KMS-11 (cell line): ENCODE results near the gene HAAO.
A peak's percentile ranks its signal among the peaks of the same experiment; 100 is the strongest.

Experiments used
- H2AFZ ChIP-seq: fragments of 200-600 bp; sonication (generic); 2 replicates; pipeline ENCODE4 v1.6.1; 2016; ENCODE audit warnings: antibody characterized with exemption, mixed run types, low read depth
- H3K27ac ChIP-seq: fragments of 200-600 bp; sonication (generic); 2 replicates; pipeline ENCODE4 v1.6.1; 2016; ENCODE audit warnings: mild to moderate bottlenecking, mixed run types
- H3K27me3 ChIP-seq: fragments of 200-600 bp; sonication (generic); 2 replicates; pipeline ENCODE4 v1.6.1; 2017; ENCODE audit warnings: mild to moderate bottlenecking, low read depth, mixed run types, moderate library complexity; ENCODE audit not compliant: insufficient read depth
- H3K36me3 ChIP-seq: fragments of 200-600 bp; sonication (generic); 2 replicates; pipeline ENCODE4 v1.6.1; 2017; ENCODE audit warnings: mild to moderate bottlenecking, mixed run types; ENCODE audit not compliant: insufficient read depth
- H3K4me1 ChIP-seq: fragments of 200-600 bp; sonication (generic); 2 replicates; pipeline ENCODE4 v1.6.1; 2016; ENCODE audit warnings: mild to moderate bottlenecking, low read depth, mixed run types; ENCODE audit not compliant: poor library complexity, severe bottlenecking
- H3K4me2 ChIP-seq: fragments of 200-600 bp; sonication (generic); 2 replicates; pipeline ENCODE4 v1.7.0; 2016; ENCODE audit warnings: mild to moderate bottlenecking, mixed run types
- H3K4me3 ChIP-seq: fragments of 200-600 bp; sonication (generic); IDR thresholded peaks from 2 replicates; pipeline ENCODE4 v1.6.1; 2017; ENCODE audit warnings: low read depth, low read length, mixed read lengths; ENCODE audit not compliant: insufficient read depth
- H3K79me2 ChIP-seq: fragments of 200-600 bp; sonication (generic); 2 replicates; pipeline ENCODE4 v1.6.1; 2016; ENCODE audit warnings: low read depth, mixed run types; ENCODE audit not compliant: insufficient read depth
- H3K9ac ChIP-seq: fragments of 200-600 bp; sonication (generic); 2 replicates; pipeline ENCODE4 v1.6.1; 2016; ENCODE audit warnings: mild to moderate bottlenecking, mixed run types
- H4K20me1 ChIP-seq: fragments of 200-600 bp; sonication (generic); 2 replicates; pipeline ENCODE4 v1.6.1; 2016; ENCODE audit warnings: mild to moderate bottlenecking, mixed run types; ENCODE audit not compliant: insufficient read depth
- TF ChIP-seq, protein P1 (sequence below): fragments of 200-600 bp; sonication (generic); conservative IDR thresholded peaks from 2 replicates; pipeline ENCODE4 v1.6.1; 2017; ENCODE audit warnings: low read depth, mild to moderate bottlenecking, antibody characterized with exemption, low read length, moderate library complexity, mixed read lengths

HAAO gene

DNA sequence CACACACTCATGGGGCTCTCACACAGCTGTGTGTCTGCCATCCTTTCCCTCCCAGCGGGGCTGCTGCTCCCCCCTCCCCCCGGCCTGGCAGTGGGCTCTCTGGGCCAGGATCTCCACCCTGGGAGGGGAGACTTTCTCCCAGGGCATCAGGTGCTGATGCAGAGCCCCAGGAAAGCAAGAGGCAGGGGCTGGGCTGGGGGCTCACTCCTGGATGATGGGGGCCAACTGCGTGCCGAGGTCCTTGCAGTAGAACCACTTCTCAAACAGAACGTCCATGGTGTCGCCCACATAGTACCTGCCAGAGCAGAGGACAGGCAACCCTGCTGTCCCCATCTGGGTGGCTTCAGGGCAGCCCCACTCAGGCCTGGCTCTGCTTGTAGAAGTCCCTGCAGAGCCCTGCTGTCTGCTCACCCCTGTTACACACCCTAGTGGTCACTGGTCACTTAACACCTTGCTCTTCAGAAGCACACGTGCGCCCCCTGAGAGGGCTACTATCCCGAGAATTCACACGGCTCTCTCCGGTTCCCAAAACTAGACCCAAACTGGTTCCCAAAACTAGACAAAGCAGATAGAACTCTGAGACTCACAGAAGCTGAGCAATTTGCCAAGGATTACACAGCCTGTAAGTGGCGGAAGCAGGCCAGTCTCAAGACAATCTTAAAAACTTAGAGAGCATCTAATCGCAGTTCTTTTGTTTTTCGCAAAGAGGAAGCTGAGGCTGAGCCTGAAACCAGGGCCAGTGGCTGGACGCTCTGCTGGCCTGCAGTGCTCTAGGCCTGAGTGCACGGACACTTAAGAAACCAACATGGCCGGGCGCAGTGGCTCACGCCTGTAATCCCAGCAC lies 21.9 kb downstream of the HAAO start:
- peaks cover 9% of the 10 kb centered on the region for H3K4me1 ChIP-seq
- H4K20me1 ChIP-seq: no peaks in the 10 kb centered on the region
- H3K9ac ChIP-seq: no peak overlapping the region
- no peak overlapping the region for H2AFZ ChIP-seq
- TF ChIP-seq, protein P1, sequence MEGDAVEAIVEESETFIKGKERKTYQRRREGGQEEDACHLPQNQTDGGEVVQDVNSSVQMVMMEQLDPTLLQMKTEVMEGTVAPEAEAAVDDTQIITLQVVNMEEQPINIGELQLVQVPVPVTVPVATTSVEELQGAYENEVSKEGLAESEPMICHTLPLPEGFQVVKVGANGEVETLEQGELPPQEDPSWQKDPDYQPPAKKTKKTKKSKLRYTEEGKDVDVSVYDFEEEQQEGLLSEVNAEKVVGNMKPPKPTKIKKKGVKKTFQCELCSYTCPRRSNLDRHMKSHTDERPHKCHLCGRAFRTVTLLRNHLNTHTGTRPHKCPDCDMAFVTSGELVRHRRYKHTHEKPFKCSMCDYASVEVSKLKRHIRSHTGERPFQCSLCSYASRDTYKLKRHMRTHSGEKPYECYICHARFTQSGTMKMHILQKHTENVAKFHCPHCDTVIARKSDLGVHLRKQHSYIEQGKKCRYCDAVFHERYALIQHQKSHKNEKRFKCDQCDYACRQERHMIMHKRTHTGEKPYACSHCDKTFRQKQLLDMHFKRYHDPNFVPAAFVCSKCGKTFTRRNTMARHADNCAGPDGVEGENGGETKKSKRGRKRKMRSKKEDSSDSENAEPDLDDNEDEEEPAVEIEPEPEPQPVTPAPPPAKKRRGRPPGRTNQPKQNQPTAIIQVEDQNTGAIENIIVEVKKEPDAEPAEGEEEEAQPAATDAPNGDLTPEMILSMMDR: peak; percentile 49
- H3K36me3 ChIP-seq: no peaks in the 10 kb centered on the region
- no peaks in the 10 kb centered on the region for H3K79me2 ChIP-seq
- no peak overlapping the region for H3K27ac ChIP-seq
- H3K4me3 ChIP-seq: no peak overlapping the region
- no peak overlapping the region for H3K4me2 ChIP-seq
- no peaks in the 10 kb centered on the region for H3K27me3 ChIP-seq

DNA sequence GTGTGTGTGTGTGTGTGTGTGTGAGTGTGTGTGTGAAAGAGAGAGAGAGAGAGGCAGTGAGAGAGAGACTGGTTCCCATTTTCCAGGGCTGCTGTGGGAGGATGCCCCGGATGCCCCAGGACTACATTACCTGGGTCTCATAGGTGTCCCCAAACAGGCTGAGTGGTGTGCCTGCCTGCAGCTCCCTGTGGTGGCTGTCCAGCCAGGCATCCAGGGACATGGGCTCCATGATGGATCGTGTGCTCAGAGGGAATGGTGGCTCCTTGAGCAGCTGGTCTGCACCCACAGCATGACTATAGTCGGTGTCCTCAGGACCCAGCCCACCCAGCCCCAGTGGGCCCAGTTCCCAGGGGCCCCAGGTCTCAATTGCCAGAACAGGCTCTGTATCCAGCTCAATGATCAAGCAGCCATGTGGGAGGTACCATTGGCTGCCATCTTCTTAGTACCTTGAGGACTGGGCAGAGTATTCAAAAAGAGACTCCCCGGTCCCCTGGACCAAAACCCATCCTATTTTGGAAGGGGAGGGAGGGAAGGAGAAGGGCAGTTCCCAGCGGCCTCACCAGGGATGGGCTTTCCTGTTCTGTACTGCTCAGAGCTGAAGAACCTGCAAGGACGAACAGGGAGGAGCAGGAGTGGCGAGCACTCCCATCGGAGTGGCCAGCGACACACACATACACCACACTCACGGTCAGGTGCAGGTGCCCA lies 22.6 kb downstream of the HAAO start:
- Histone ChIP-seq H3K36me3 (no peaks in the 10 kb centered on the region), H3K4me3 (no peak overlapping the region), H3K4me2 (no peak overlapping the region), H3K27me3 (no peaks in the 10 kb centered on the region), H3K27ac (no peak overlapping the region), H3K79me2 (no peaks in the 10 kb centered on the region), H3K9ac (no peak overlapping the region), H4K20me1 (no peaks in the 10 kb centered on the region), H2AFZ (no peak overlapping the region), H3K4me1 (peaks cover 2% of the 10 kb centered on the region)
- TF ChIP-seq, protein P1: no peak

DNA sequence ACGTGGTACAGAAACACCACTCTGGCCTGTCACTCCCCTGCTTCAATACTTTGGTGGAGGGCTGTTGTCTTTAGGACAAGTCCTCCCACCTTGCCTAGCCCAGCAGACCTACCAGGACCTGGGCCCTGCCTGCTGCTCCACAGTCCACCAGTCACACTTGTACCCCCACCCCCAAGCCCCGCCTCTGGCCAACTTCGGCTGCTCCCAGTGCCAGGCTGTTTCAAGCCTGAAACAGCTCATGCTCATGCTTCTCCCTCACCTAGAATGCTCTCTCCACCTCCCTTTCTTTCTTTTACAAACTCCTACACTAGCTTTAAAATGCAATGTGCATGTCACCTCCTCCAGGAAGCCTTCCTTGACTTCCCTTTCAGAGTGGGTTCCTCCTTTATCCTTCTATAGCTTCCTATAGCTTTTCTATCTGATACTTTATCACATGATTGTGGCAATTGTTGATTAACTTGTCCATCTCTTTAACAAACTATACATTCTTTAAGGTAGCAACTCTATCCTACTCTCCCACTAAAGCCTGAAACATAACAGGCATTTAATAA lies 23.6 kb downstream of the HAAO start:
- H4K20me1 ChIP-seq: no peaks in the 10 kb centered on the region
- H3K4me1 ChIP-seq: no peaks in the 10 kb centered on the region
- H3K27me3 ChIP-seq: no peaks in the 10 kb centered on the region
- no peak overlapping the region for H3K4me2 ChIP-seq
- no peaks in the 10 kb centered on the region for H3K36me3 ChIP-seq
- H3K27ac ChIP-seq: no peak overlapping the region
- H2AFZ ChIP-seq: no peak overlapping the region
- TF ChIP-seq, protein P1: no peak
- no peaks in the 10 kb centered on the region for H3K79me2 ChIP-seq
- no peak overlapping the region for H3K4me3 ChIP-seq
- no peak overlapping the region for H3K9ac ChIP-seq

DNA sequence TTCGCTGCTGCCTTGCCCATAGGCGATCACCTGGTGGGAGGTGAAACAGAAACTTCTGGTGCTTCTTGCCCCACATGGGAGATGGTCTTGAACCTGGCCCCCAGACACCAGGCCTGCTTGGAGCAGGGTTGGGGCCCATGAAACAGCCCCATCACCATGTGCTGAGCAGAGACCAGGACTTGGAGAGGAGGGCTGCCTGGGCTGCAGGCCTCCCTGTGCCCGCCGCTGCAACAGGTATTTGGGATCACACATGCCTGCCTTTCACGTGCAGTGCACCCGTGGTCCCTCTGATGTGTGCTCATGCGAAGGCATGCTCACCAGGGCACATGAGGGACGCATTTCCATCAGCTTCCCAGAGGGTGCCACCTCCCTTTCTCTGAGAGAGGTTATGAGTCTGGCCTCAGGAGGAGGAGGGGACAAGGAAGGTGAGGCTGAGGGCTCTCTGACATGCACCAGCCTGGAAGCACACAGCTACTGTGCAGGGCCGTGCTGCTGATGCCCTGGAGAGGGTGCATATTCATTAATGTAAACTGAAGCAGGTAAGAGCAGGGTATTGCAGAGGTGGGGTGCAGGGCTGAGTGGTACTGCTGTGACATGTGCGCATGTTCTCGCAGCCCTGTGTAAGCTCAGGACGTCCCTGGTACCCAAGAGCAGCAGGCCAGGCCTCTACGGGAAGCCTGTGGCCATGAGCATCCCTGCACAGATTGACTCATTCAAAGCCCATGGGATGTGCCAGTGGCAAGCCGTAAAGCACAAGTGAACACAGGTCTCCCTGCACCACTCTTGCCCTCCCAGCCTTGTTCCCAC lies 24.3 kb downstream of the HAAO start:
- H2AFZ ChIP-seq: no peak overlapping the region
- no peaks in the 10 kb centered on the region for H3K36me3 ChIP-seq

More for the DNA sequence above, 24.3 kb downstream of the HAAO start:
- Histone ChIP-seq H3K27ac (no peak overlapping the region), H3K27me3 (no peaks in the 10 kb centered on the region), H3K9ac (no peak overlapping the region), H3K4me2 (no peak overlapping the region), H3K79me2 (no peaks in the 10 kb centered on the region), H3K4me3 (no peak overlapping the region), H4K20me1 (no peaks in the 10 kb centered on the region), H3K4me1 (no peaks in the 10 kb centered on the region)
- TF ChIP-seq, protein P1: no peak
